GM10248 (cell line): ENCODE data around the gene GADD45A.
"Not testable (repeated sequence)": the region's sequence is repeated elsewhere in the genome, so short reads cannot be mapped to it uniquely, and the experiment has no call there.

Experiments used
- CTCF ChIA-PET: fragments of 300-600 bp; sonication (Branson Sonifier 250); formaldehyde crosslinking; extraction: SDS; loops from one replicate; lab custom pipeline; 2021; ENCODE audit warnings: antibody characterized with exemption; lab: Yijun Ruan, JAX
- POLR2A ChIA-PET: fragments of 350-650 bp; sonication (Branson Sonifier 250); formaldehyde crosslinking; extraction: SDS; loops from one replicate; lab custom pipeline; 2020; ENCODE audit warnings: antibody characterized with exemption; lab: Yijun Ruan, JAX
- DNase-seq: peaks from one replicate; pipeline ENCODE4 v3.0.0; 2012; ENCODE audit errors: extremely low spot score
- CTCF ChIP-seq: IDR thresholded peaks from 2 replicates; pipeline ENCODE4 v1.5.1; 2012; ENCODE audit warnings: mild to moderate bottlenecking, low read depth; ENCODE audit errors: extremely low read depth, missing control alignments, control extremely low read depth

GADD45A gene

GRCh38 chr1:67651031-67651430, 34.0 kb upstream of the GADD45A start:
- ChIA-PET POLR2A (no interaction called here), CTCF (interaction anchor here (1.6 kb wide), 1 partner anchor 115 kb away, joined by 4 read pairs; no protein-coding TSS in a partner anchor)
- no peak for TF ChIP-seq CTCF
- DNase-seq: no peak

DNA sequence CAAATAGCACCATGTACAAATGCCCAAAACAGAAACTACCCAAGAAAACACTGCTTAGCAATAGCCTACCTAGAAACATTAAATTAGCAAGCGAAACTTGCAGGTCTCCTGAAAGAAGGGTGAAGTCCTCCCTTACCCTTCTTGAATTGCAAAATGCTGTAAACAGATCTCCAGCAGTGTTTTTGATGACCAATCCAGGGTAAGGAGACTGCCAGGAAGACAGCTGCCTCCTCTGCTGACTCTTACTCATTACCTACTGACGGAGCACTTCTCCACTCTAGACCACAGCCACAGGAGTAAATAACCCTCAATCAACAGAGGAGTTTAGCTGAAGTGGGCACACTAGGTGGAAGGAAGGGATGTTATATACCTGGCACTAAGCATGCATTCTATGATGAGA, 32.2 kb upstream of the GADD45A start:
- TF ChIP-seq CTCF: no peak
- DNase-seq: no peak
- CTCF ChIA-PET: no interaction called here
- POLR2A ChIA-PET: no interaction called here

- POLR2A ChIA-PET: no interaction called here
- TF ChIP-seq CTCF: no peak
- CTCF ChIA-PET: no interaction called here
- DNase-seq: no peak
Measured at GRCh38 chr1:67653304-67653703, 31.7 kb upstream of the GADD45A start.

DNA sequence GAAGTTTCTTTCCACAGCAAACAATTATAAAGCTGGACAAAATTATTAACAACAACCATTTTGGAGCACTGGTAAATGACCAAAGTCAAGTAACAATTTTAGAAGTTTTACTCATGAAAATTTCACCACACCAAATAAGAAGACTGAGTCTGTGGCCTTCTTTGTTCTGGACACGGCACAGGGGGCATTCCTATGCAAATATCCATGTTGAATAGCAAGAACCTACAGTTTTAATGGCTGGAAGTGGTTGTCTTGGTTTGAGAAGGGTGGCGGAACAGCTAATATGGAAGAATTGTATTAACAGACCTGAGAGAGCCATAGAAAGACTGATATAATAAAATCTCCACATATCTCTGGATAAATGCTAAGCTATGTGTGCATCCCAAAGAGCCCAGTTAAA, 29.4 kb upstream of the GADD45A start:
- TF ChIP-seq CTCF: no peak
- CTCF ChIA-PET: no interaction called here
- no peak for DNase-seq
- POLR2A ChIA-PET: no interaction called here

- DNase-seq, POLR2A ChIA-PET: not testable (repeated sequence)
- CTCF ChIA-PET: interaction anchor here (1.3 kb wide), 1 partner anchor 10 kb away, joined by 5 read pairs; no protein-coding TSS in a partner anchor
Measured at GRCh38 chr1:67657152-67657551, 27.8 kb upstream of the GADD45A start.

GRCh38 chr1:67659229-67659628, 25.8 kb upstream of the GADD45A start:
- ChIA-PET POLR2A (no interaction called here), CTCF (no interaction called here)
- DNase-seq: no peak
- TF ChIP-seq CTCF: no peak

DNA sequence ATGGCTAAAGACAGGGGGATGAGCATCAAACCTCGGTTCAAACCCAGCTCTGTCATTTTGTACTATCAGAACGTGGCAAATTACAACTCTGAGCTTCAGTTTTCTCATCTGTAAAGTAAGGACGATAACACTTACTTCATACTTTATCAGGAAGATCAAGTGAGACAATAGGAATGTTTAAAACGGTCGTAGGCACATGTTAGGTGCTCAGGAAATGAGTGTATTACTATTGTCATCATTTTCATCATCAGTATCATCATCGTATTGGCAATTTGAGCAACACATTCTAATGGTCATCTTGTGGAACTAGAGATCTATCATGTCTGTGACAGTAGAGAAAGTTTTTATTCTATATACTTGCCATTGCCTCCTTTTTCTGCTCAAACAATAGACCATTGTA, 22.1 kb upstream of the GADD45A start:
- ChIA-PET POLR2A (no interaction called here), CTCF (interaction anchor here (1.1 to 2.0 kb wide), 2 partner anchors 101 to 127 kb away, joined by 3 to 6 read pairs; no protein-coding TSS in a partner anchor)
- DNase-seq: no peak
- TF ChIP-seq CTCF: no peak
